ENCODE measurements around the gene TSC2.
"Not testable (repeated sequence)": the region's sequence is repeated elsewhere in the genome, so short reads cannot be mapped to it uniquely, and the experiment has no call there.

DNA sequence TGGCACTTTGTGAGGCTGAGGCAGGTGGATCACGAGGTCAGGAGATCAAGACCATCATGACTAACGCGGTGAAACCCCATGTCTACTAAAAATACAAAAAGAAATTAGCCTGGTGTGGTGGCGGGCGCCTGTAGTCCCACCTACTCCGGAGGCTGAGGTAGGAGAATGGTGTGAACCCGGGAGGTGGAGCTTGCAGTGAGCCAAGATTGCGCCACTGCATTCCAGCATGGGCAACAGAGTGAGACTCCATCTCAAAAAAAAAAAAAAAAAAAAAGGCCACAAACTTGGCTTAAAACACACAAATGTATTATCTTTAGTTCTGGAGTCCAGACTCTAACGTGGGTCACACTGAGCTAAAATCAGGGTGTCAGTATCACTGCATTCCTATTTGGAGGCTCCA, 36.1 kb upstream of the TSC2 start:
- not testable (repeated sequence) for TF ChIP-seq POLR2A, CTCF (IDR thresholded peaks at IDR 0.05)
